ENCODE data around the gene TBPL2. TPM values are rescaled to one million over a fixed set of nuclear protein-coding genes. Genes with fewer than 3 reads are reported as not detected.

Gene TBPL2
- total and polyA plus RNA-seq, 2 of the 13 experiments (the other 11 are each of a cell fraction or from before 2014, with no cell fraction given): not detected

- ATAC-seq: no peak
- intact Hi-C loops (cut with micrococcal nuclease; ENCODE audit: unreplicated experiment): no loop called here
- 23% methylated on average over 7 of the region's 7 CpGs for WGBS (ENCODE audit: low lambda C conversion rate)
- in situ Hi-C loops (cut with HindIII; ENCODE audit: extremely low pct_ligation_motif_present, low pct_unique_long_range_greater_than_20kb): no loop called here
- Histone ChIP-seq H3K4me3 (replicated peaks in 1 of 3; ENCODE audit: insufficient read depth in 1 of 3, low read depth in 2 of 3, low read length in 3 of 3) (no peak overlapping the region), H4K20me1 (ENCODE audit: insufficient read depth, low read length) (no peaks in the 10 kb centered on the region), H3K4me2 (ENCODE audit: low read depth, low read length) (no peak overlapping the region), H3K79me2 (ENCODE audit: insufficient read depth, low read length) (no peaks in the 10 kb centered on the region), H3K4me1 (ENCODE audit: insufficient read depth, low read length) (no peaks in the 10 kb centered on the region), H3K9me3 (ENCODE audit: low read length) (no peaks in the 10 kb centered on the region), H2AFZ (ENCODE audit: low read length) (no peak overlapping the region), H3K9ac (ENCODE audit: insufficient read depth, low read depth, low read length) (no peak overlapping the region), H3K27me3 (ENCODE audit: control insufficient read depth in 1 of 2, insufficient read depth in 2 of 2, low read length in 2 of 2) (0 out of 5 replicates have a peak, but pooled peaks cover 0 to under 1% of the 10 kb centered on the region in 2 experiments), H3K36me3 (replicated peaks in 1 of 2; ENCODE audit: control insufficient read depth in 1 of 2, insufficient read depth in 2 of 2, low read length in 2 of 2) (no peaks in the 10 kb centered on the region), H3K27ac (ENCODE audit: extremely low read length, insufficient read depth, low read length) (no peak overlapping the region)
- no peak for DNase-seq (ENCODE audit: low spot score)
- TF ChIP-seq MEIS1 (CRISPR knock-in tag; IDR thresholded peaks at IDR 0.05; ENCODE audit: borderline replicate concordance): no peak
- TF ChIP-seq SRSF1 (optimal IDR thresholded peaks at IDR 0.05; ENCODE audit: low read depth, low read length): no peak
- peak; percentile 81 for TF ChIP-seq ATF7 (IDR thresholded peaks at IDR 0.05)
- no peak for TF ChIP-seq ATF7 (CRISPR knock-in tag; IDR thresholded peaks at IDR 0.05)
- TF ChIP-seq EP300 (IDR thresholded peaks at IDR 0.05; ENCODE audit: low read depth in 2 of 2, low read length in 2 of 2): no peak
- TF ChIP-seq EP300 (CRISPR knock-in tag; IDR thresholded peaks at IDR 0.05; ENCODE audit: borderline replicate concordance): no peak
- TF ChIP-seq ZNF570 (CRISPR knock-in tag; IDR thresholded peaks at IDR 0.05; ENCODE audit: borderline replicate concordance): no peak
- TF ChIP-seq PRMT3 (CRISPR knock-in tag; IDR thresholded peaks at IDR 0.05; ENCODE audit: borderline replicate concordance, low read depth): no peak
- no peak for TF ChIP-seq GTF2F1 (IDR thresholded peaks at IDR 0.05; ENCODE audit: low read length)
- TF ChIP-seq CREB1 (IDR thresholded peaks at IDR 0.05): peak; percentile 87
- TF ChIP-seq CREB1 (CRISPR knock-in tag; IDR thresholded peaks at IDR 0.05): no peak
- TF ChIP-seq SIX4 (CRISPR knock-in tag; IDR thresholded peaks at IDR 0.05): no peak
- TF ChIP-seq ZSCAN22 (CRISPR knock-in tag; IDR thresholded peaks at IDR 0.05): no peak
- TF ChIP-seq ZMYM2 (CRISPR knock-in tag; IDR thresholded peaks at IDR 0.05): no peak
- no peak for FAIRE-seq
- POLR2A ChIA-PET: no interaction called here
- BruUV-seq (replicated peaks): no TSS peak
- CTCF ChIA-PET (ENCODE audit: low intra/inter-chr PET ratio, low total read pairs): no interaction called here
Measured at GRCh38 chr14:55473786-55474185, 33.4 kb upstream of the TBPL2 start.

Measured in HepG2 (cell line).